GM23248 (cell line): Measurements from ENCODE around the gene MYCBP2. TPM values are rescaled to one million over a fixed set of nuclear protein-coding genes. Genes with fewer than 3 reads are reported as not detected.
A peak's percentile ranks its signal among the peaks of the same experiment; 100 is the strongest.

Source experiments
- DNase-seq: peaks from one replicate; pipeline ENCODE4 v3.0.0-alpha.2; 2015
- H2AFZ ChIP-seq: fragments of 200-600 bp; sonication (generic); 2 replicates; pipeline ENCODE4 v1.6.1; 2016; ENCODE audit warnings: antibody characterized with exemption
- H3F3A ChIP-seq: fragments of 200-600 bp; sonication (generic); 2 replicates; pipeline ENCODE4 v1.6.1; 2016; ENCODE audit warnings: mild to moderate bottlenecking, antibody characterized with exemption, mixed run types; ENCODE audit not compliant: insufficient read depth
- H3K27ac ChIP-seq: fragments of 200-600 bp; sonication (generic); 2 replicates; pipeline ENCODE4 v1.5.1; 2016; ENCODE audit warnings: mild to moderate bottlenecking
- H3K27me3 ChIP-seq: fragments of 200-600 bp; sonication (generic); replicated peaks from 2 replicates; pipeline ENCODE4 v1.6.1; 2016; ENCODE audit warnings: mild to moderate bottlenecking; ENCODE audit not compliant: insufficient read depth
- H3K36me3 ChIP-seq: fragments of 200-600 bp; sonication (generic); 2 replicates; pipeline ENCODE4 v1.6.1; 2016; ENCODE audit warnings: low read depth, mild to moderate bottlenecking
- H3K4me1 ChIP-seq: fragments of 200-600 bp; sonication (generic); 2 replicates; pipeline ENCODE4 v1.6.1; 2016; ENCODE audit warnings: mild to moderate bottlenecking; ENCODE audit not compliant: insufficient read depth
- H3K4me2 ChIP-seq: fragments of 200-600 bp; sonication (generic); one replicate; pipeline ENCODE4 v1.6.1; 2016; ENCODE audit warnings: mild to moderate bottlenecking; ENCODE audit not compliant: unreplicated experiment
- H3K4me3 ChIP-seq: fragments of 200-600 bp; sonication (generic); 2 replicates; pipeline ENCODE4 v1.5.1; 2016; ENCODE audit warnings: mild to moderate bottlenecking
- H3K79me2 ChIP-seq: fragments of 200-600 bp; sonication (generic); 2 replicates; pipeline ENCODE4 v1.6.1; 2016; ENCODE audit warnings: mild to moderate bottlenecking; ENCODE audit not compliant: insufficient read depth
- H3K9ac ChIP-seq: fragments of 200-600 bp; sonication (generic); 2 replicates; pipeline ENCODE4 v1.6.1; 2016; ENCODE audit warnings: mild to moderate bottlenecking
- H3K9me2 ChIP-seq: fragments of 200-600 bp; sonication (generic); 2 replicates; pipeline ENCODE4 v1.6.1; 2016; ENCODE audit warnings: mixed run types, mild to moderate bottlenecking, moderate library complexity; ENCODE audit not compliant: insufficient read depth
- H3K9me3 ChIP-seq: fragments of 200-600 bp; sonication (generic); one replicate; pipeline ENCODE4 v1.6.1; 2017; ENCODE audit warnings: low read depth
- H4K20me1 ChIP-seq: fragments of 200-600 bp; sonication (generic); 2 replicates; pipeline ENCODE4 v1.6.0; 2016; ENCODE audit not compliant: insufficient read depth
- EZH2 ChIP-seq: fragments of 200-600 bp; sonication (generic); IDR thresholded peaks from 2 replicates; pipeline ENCODE4 v1.6.1; 2018; ENCODE audit warnings: antibody characterized with exemption, mild to moderate bottlenecking; ENCODE audit not compliant: insufficient read depth, poor library complexity, severe bottlenecking
- EZH2phosphoT487 ChIP-seq: fragments of 200-600 bp; sonication (generic); IDR thresholded peaks from 2 replicates; pipeline ENCODE4 v1.6.1; 2018; ENCODE audit warnings: antibody characterized with exemption, moderate library complexity, mild to moderate bottlenecking, low read depth; ENCODE audit not compliant: insufficient read depth
- WGBS, 2 experiments: methylation state at CpG; one replicate each; pipeline ENCODE4 v1.1.6; 2015 to 2017; ENCODE audit warnings: low lambda C conversion rate in 2 of 2, low coverage in 1 of 2; ENCODE audit errors: missing lambda C conversion rate in 2 of 2; 5-methylcytosine and 5-hydroxymethylcytosine counted together
- in situ Hi-C: fragments of 300-500 bp; cut with MboI; formaldehyde crosslinking; loops from 2 replicates; pipeline ENCODE4 v1.15.0; 2020
- polyA plus RNA-seq: library from polyadenylated mRNA; unstranded; fragments of >200 nt; fragmentation: Nextera tagmentation; extraction: Ambion mirVana; gene quantifications from 2 replicates; pipeline ENCODE4 v1.2.1, GENCODE V29; 2016
- total RNA-seq: library from RNA; depleted of rRNA; stranded (reverse); fragments of >200 nt; shearing (Covaris generic); gene quantifications from 2 replicates; pipeline ENCODE4 v1.2.3, GENCODE V29; 2014

The MYCBP2 gene
- total and polyA plus RNA-seq, 2 experiments from 2014 or later: 27.4 to 61.8 TPM

GRCh38 chr13:77033717-77034302 lies 293.1 kb downstream of the MYCBP2 start:
- Histone ChIP-seq H3K4me3 (no peak overlapping the region), H3F3A (0 out of 2 replicates have a peak, but pooled peaks cover 6% of the 10 kb centered on the region), H3K27ac (no peak overlapping the region), H3K4me1 (peaks cover 8% of the 10 kb centered on the region; the same call in 1 of the 2 replicates), H3K9me3 (no peaks in the 10 kb centered on the region), H3K9me2 (no peaks in the 10 kb centered on the region), H4K20me1 (no peaks in the 10 kb centered on the region), H3K36me3 (no peaks in the 10 kb centered on the region), H3K4me2 (no peak overlapping the region), H2AFZ (no peak overlapping the region), H3K9ac (no peak overlapping the region), H3K79me2 (0 out of 2 replicates have a peak, but pooled peaks cover 6% of the 10 kb centered on the region), H3K27me3 (no peaks in the 10 kb centered on the region)
- TF ChIP-seq EZH2: no peak
- no peak for TF ChIP-seq EZH2phosphoT487
- DNase-seq: peak; percentile 59
- WGBS, 2 experiments: 89 to 95% methylated on average over 4 of the region's 4 CpGs
- in situ Hi-C loops: no loop called here

GRCh38 chr13:77031656-77032243 lies 295.1 kb downstream of the MYCBP2 start:
- no peak overlapping the region for H3K4me3 ChIP-seq
- H3K79me2 ChIP-seq: 0 out of 2 replicates have a peak, but pooled peaks cover 8% of the 10 kb centered on the region
- H3K9ac ChIP-seq: no peak overlapping the region
- no peak overlapping the region for H2AFZ ChIP-seq
- no peak for DNase-seq
- peaks cover 16% of the 10 kb centered on the region for H3K4me1 ChIP-seq
- in situ Hi-C loops: no loop called here
- H3K27ac ChIP-seq: no peak overlapping the region
- no peaks in the 10 kb centered on the region for H3K9me2 ChIP-seq
- peaks cover 19% of the 10 kb centered on the region for H3F3A ChIP-seq
- TF ChIP-seq EZH2phosphoT487: no peak
- TF ChIP-seq EZH2: no peak
- H3K9me3 ChIP-seq: no peaks in the 10 kb centered on the region
- no peaks in the 10 kb centered on the region for H3K27me3 ChIP-seq
- H3K36me3 ChIP-seq: no peaks in the 10 kb centered on the region
- no peak overlapping the region for H3K4me2 ChIP-seq
- 89 to 92% methylated on average over 6 of the region's 6 CpGs for WGBS, 2 experiments
- H4K20me1 ChIP-seq: no peaks in the 10 kb centered on the region

GRCh38 chr13:77029436-77029835 lies 297.5 kb downstream of the MYCBP2 start:
- WGBS, 2 experiments: 91 to 98% methylated on average over 1 of the region's 1 CpG
- in situ Hi-C loops: no loop called here
- Histone ChIP-seq H3K9me3 (no peaks in the 10 kb centered on the region), H3F3A (peaks cover 16% of the 10 kb centered on the region), H3K27me3 (no peaks in the 10 kb centered on the region), H3K9ac (no peak overlapping the region), H4K20me1 (0 out of 2 replicates have a peak, but pooled peaks cover 3% of the 10 kb centered on the region), H3K4me3 (no peak overlapping the region), H3K4me1 (peaks cover 19% of the 10 kb centered on the region), H3K36me3 (no peaks in the 10 kb centered on the region), H3K79me2 (peaks cover 30% of the 10 kb centered on the region), H3K27ac (no peak overlapping the region), H3K9me2 (no peaks in the 10 kb centered on the region), H2AFZ (no peak overlapping the region), H3K4me2 (no peak overlapping the region)
- no peak for DNase-seq
- TF ChIP-seq EZH2: no peak
- TF ChIP-seq EZH2phosphoT487: no peak

- peaks cover 19% of the 10 kb centered on the region for H3F3A ChIP-seq
- whole genome bisulfite sequencing, 2 experiments: 19 to 22% methylated on average over 5 of the region's 5 CpGs
- peak overlapping the region; percentile 93 for H3K4me3 ChIP-seq
- peak overlapping the region; percentile 95 for H3K27ac ChIP-seq
- H3K4me2 ChIP-seq: peak overlapping the region; percentile 82
- TF ChIP-seq EZH2phosphoT487 (no peak), EZH2 (no peak)
- in situ Hi-C loops: no loop called here
- peak overlapping the region; percentile 99 for H3K9ac ChIP-seq
- no peaks in the 10 kb centered on the region for H3K36me3 ChIP-seq
- peak overlapping the region; percentile 92 for H2AFZ ChIP-seq
- DNase-seq: peak; percentile 76
- H3K27me3 ChIP-seq: no peaks in the 10 kb centered on the region
- H3K9me3 ChIP-seq: no peaks in the 10 kb centered on the region
- H3K4me1 ChIP-seq: peaks cover 27% of the 10 kb centered on the region
- H4K20me1 ChIP-seq: peaks cover 13% of the 10 kb centered on the region; the same call in 1 of the 2 replicates
- peaks cover 42% of the 10 kb centered on the region for H3K79me2 ChIP-seq
- H3K9me2 ChIP-seq: no peaks in the 10 kb centered on the region
Measured at GRCh38 chr13:77028202-77028601, 298.7 kb downstream of the MYCBP2 start.
